Measurements from ENCODE around the gene PKP3. TPM values are rescaled to one million over a fixed set of nuclear protein-coding genes. Genes with fewer than 3 reads are reported as not detected.
"Not testable (repeated sequence)": the region's sequence is repeated elsewhere in the genome, so short reads cannot be mapped to it uniquely, and the experiment has no call there.

Gene PKP3
- total RNA-seq, 1 donor from 2014 or later, result 0.26 TPM

- no peak for DNase-seq (ENCODE audit: low read depth, low spot score)
Observed at GRCh38 chr11:377883-378500, 16.0 kb upstream of the PKP3 start.

GRCh38 chr11:379205-380094, 14.6 kb upstream of the PKP3 start:
- no peak for DNase-seq (ENCODE audit: low read depth, low spot score)

DNA sequence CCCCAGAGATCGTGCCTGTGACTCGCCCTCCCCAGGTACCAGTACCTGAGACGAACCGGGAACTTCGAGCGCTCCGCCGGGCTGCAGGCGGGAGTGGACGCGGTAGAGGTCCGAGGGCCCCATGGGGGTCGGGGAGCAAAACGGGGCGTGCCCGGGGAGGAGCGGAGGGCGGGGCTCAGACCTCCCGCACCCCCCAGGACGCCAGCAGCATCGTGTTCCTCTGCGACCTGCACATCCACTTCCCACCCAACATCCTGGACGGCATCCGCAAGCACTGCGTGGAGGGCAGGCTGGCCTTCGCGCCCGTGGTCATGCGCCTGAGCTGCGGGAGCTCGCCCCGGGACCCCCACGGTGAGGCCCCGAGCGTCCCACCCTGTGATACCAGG, 13.9 kb upstream of the PKP3 start:
- DNase-seq (ENCODE audit: low read depth, low spot score), result no peak

GRCh38 chr11:380491-380890, 13.5 kb upstream of the PKP3 start:
- no peak for DNase-seq (ENCODE audit: low read depth, low spot score)

DNA sequence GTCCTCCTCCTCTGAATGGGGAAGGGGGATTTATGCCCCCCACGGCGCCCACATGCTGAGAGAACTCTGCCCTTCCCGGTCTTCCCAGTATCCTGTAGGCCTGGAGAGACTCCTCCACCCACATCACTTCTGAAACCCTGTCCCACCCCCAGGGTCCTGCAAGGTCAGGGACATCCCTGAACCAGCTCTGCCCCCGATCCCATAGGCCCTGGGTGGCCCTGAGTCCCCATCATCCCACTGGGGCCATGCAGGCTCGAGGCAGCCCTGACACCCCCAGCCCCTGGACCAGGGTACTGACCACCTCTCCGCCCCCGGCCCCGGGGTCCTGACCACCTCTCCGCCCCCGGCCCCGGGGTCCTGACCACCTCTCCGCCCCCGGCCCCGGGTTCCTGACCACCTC, 13.0 kb upstream of the PKP3 start:
- DNase-seq (ENCODE audit: low read depth, low spot score), result no peak

GRCh38 chr11:381501-382072, 12.4 kb upstream of the PKP3 start:
- DNase-seq (ENCODE audit: low read depth, low spot score), result no peak

- no peak for DNase-seq (ENCODE audit: low read depth, low spot score)
Observed at GRCh38 chr11:382081-382629, 11.9 kb upstream of the PKP3 start.

- no peak for DNase-seq (ENCODE audit: low read depth, low spot score)
Observed at GRCh38 chr11:383431-383830, 10.6 kb upstream of the PKP3 start.

DNA sequence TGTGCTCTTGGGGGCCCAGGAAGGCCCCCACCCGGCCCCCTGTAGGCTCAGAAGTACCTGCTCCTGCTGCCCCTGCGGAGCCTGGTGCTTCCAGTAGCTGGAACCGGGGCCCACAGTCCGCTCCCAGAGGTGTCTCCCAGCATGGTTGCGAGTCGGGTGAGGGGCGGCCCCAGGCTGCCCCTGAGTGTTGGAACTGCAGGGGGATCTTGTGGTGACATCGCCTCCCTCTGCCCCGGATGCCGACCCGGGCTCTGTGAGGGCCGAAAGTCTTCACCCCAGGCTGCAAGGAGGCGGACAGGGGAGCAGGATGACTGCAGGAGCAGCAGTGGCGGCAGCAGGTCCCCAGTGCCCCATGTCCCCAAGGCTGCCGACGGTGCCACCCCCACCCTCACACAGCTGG, 9.5 kb upstream of the PKP3 start:
- no peak for DNase-seq (ENCODE audit: low read depth, low spot score)

DNA sequence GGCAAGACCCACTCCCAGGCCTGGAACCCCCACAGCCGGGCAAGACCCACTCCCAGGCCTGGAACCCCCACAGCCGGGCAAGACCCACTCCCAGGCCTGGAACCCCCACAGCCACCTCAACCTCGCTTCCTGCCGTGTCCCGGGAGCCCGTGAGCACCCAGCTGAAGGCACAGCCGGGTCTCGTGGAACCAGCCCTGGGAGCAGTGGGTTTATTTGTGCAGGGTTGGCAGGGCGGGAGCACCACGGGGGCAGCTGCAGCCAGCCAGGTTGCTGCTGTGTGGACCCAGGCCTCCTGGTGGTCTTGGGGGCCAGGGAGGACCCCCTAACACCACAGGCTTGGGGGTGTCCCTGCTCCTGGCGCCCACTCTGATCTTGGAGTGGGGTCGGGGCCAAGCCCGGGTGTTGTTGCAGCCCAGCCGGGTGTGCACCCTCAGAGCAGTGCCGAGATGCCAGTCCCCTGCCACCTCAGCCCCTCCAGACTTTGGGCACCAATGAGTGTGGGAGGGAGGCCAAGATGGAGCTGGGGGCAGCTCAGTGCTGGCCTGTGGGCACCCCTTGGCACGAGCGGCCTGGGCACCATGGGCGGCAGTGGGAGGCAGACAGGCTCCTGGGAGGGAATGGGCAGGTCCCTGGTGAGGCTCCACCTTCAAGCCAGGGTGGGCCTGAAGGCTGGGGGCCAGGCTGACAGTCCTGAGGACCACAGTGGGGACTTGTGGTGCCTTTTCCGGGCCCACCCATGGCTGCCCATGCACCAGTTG, 8.2 kb upstream of the PKP3 start:
- no peak for DNase-seq (ENCODE audit: low read depth, low spot score)

- DNase-seq (ENCODE audit: low read depth, low spot score), result no peak
Observed at GRCh38 chr11:386483-386882, 7.5 kb upstream of the PKP3 start.

DNA sequence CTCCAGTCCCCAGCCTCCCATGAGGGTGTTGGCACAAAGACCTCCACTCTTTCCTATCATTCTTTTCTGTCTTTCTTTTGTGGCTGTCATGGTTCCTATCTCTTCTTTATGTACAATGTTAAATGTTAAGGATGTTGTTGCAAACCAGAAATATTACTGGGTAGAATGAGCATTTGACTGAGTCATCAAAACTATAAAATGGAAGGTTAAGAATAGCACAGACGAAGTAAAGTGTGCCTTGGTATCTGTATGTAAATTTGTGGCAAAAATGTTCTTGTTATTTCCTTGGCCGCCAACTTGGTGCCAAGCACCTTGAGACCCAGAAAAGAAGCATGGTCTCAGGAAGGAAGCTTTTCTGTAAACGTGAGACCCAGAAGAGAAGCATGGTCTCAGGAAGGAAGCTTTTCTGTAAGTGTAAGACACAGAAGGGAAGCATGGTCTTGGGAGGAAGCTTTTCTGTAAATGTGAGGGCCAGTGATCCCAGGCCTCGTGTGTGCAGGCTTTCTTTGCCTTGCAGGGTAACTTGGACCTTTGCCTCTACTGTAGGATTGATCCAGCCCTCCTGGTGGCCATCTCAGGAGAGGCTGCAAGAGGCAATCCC, 6.7 kb upstream of the PKP3 start:
- no peak for DNase-seq (ENCODE audit: low read depth, low spot score)

- not testable (repeated sequence) for DNase-seq (ENCODE audit: low read depth, low spot score)
Observed at GRCh38 chr11:389369-389768, 4.6 kb upstream of the PKP3 start.

GRCh38 chr11:390175-390574, 3.8 kb upstream of the PKP3 start:
- no peak for DNase-seq (ENCODE audit: low read depth, low spot score)

GRCh38 chr11:391117-392017, 2.6 kb upstream of the PKP3 start:
- no peak for DNase-seq (ENCODE audit: low read depth, low spot score)

DNA sequence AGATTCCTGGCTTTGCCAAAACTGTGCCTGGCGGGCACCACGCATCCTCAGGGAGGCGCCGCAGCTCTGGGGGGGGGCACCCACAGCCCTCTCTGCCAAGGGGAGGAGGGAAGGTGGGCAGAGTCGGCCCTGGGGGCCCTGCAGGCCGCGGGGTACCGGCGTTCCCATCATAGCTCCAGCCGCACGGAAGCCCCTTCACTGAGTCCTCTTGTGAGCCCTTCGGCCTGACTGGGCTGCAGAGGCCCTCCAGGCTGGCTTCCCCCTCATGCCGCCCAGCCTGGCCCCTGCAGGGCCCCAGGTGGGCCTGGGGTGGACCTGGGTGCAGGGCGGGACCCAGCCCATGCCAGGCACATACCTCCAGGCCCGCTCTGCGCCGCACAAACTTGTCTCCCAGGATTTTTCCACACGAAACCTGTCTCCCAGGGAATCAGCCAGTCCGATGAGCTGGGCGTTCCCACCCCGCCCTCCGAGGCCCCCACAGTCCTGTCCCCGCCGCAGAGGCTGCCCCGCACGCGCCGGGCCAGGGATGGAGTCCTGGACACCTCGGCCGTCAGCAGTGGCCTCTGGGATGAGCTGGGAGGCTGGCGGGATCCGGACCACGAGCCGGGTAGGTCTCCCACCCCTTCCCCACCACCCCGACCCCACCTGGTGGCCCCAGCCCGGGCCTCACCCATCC, 1.8 kb upstream of the PKP3 start:
- DNase-seq (ENCODE audit: low read depth, low spot score), result no peak

DNA sequence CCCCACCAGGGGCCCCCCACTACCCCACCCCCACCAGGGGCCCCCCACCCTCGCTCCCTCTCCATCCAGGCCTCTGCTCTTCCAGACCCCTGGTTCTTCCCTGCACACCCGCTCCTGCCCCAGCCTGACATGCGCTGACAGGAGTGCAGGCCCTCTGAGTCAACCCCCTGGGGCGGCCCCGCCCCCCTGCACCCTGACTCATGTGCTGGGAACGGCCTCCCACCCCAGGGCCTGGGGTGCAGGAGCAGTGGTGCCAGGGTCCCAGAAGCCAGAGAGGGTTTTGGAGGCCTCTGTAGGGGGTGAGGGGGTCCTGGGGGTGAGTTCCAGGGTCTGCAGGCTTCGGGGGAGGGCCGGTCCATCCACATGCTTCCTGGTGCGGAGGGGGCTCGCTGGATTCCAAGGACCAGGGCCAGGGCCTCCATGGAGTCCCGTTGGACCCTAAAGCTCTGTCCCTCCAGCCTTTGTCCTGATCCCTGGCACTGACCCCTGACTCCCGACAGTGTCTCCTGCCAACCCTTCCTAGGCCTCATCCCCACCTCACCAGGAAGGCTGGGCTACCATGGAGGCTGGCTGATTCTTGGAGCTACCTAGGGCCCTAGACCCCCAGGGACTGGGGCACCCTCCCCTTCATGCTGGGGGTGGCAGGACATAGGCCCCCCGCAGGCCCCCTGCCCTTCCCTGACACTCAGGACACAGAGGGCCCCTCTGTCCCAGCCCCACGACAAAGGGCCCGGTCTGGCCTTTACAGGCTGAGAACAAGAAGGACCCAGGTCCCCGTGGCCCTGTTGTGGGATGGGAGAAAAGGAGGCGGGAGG, 583 bp upstream of the PKP3 start:
- DNase-seq (ENCODE audit: low read depth, low spot score), result no peak

GRCh38 chr11:394858-395655, 1.0 kb downstream of the PKP3 start:
- no peak for DNase-seq (ENCODE audit: low read depth, low spot score)
